H1 (cell line): Measurements from ENCODE around the gene SRSF7. TPM values are rescaled to one million over a fixed set of nuclear protein-coding genes. Genes with fewer than 3 reads are reported as not detected.

ENCODE experiments used
- CTCF ChIA-PET: fragments of 300-600 bp; sonication (Branson Sonifier 250); formaldehyde crosslinking; loops from one replicate; lab custom pipeline; 2021; ENCODE audit not compliant: partially characterized antibody; lab: Charles Lee
- POLR2A ChIA-PET: fragments of 300-600 bp; sonication (Branson Sonifier 250); formaldehyde crosslinking; loops from one replicate; lab custom pipeline; 2021; ENCODE audit warnings: inconsistent platforms; ENCODE audit not compliant: partially characterized antibody; lab: Charles Lee
- DNase-seq, 2 experiments: peaks; one replicate each; pipeline versions ENCODE4 v3.0.0 to v3.0.0-alpha.2; 2010 to 2022; ENCODE audit warnings: low spot score in 2 of 2, low read depth in 1 of 2, mixed read lengths in 1 of 2
- FAIRE-seq: peaks from 2 replicates; lab custom pipeline; 2011; peaks lifted over from hg19 to GRCh38; lab: Jason Lieb, UNC
- H2AFZ ChIP-seq: 2 replicates; pipeline ENCODE4 v1.8.1; 2012; ENCODE audit warnings: low read length, inconsistent platforms
- H2AK5ac ChIP-seq: 2 replicates; pipeline ENCODE4 v1.6.1; 2013; ENCODE audit warnings: low read depth, low read length
- H2BK120ac ChIP-seq: replicated peaks from 2 replicates; pipeline ENCODE3; 2013; ENCODE audit warnings: low read depth, low read length, inconsistent platforms
- H2BK12ac ChIP-seq: 2 replicates; pipeline ENCODE4 v1.6.1; 2013; ENCODE audit warnings: low read depth, low read length
- H2BK15ac ChIP-seq: 2 replicates; pipeline ENCODE4 v1.6.1; 2013; ENCODE audit warnings: low read length
- H2BK20ac ChIP-seq: 2 replicates; pipeline ENCODE4 v1.6.1; 2013; ENCODE audit warnings: low read length
- H2BK5ac ChIP-seq: 2 replicates; pipeline ENCODE4 v1.6.1; 2013; ENCODE audit warnings: low read depth, low read length
- H3K14ac ChIP-seq: 2 replicates; pipeline ENCODE4 v1.6.1; 2013; ENCODE audit warnings: inconsistent platforms; ENCODE audit not compliant: insufficient read length
- H3K18ac ChIP-seq: 2 replicates; pipeline ENCODE4 v1.6.1; 2013; ENCODE audit warnings: low read length; ENCODE audit errors: extremely low read depth
- H3K23ac ChIP-seq: 2 replicates; pipeline ENCODE4 v1.6.1; 2013; ENCODE audit warnings: inconsistent platforms; ENCODE audit not compliant: insufficient read length
- H3K23me2 ChIP-seq: 2 replicates; pipeline ENCODE4 v1.6.1; 2013; ENCODE audit warnings: low read depth, low read length
- H3K27ac ChIP-seq: 2 replicates; pipeline ENCODE4 v1.6.1; 2011; ENCODE audit warnings: low read depth, low read length, inconsistent platforms
- H3K27me3 ChIP-seq, 4 experiments: replicated peaks in 1 of 4; 1 replicate in 1 of 4; 2 replicates in 3 of 4; pipeline versions ENCODE4 v1.6.1 to v1.8.1; 2011 to 2013; ENCODE audit warnings: low read length in 3 of 4, mild to moderate bottlenecking in 3 of 4, inconsistent platforms in 2 of 4, mixed read lengths in 2 of 4, moderate library complexity in 1 of 4; ENCODE audit not compliant: control insufficient read depth in 3 of 4, insufficient read depth in 3 of 4; ENCODE audit errors: extremely low read depth in 1 of 4
- H3K36me3 ChIP-seq, 4 experiments: 2 replicates each; pipeline versions ENCODE4 v1.6.1 to v1.8.1; 2011 to 2013; ENCODE audit warnings: mild to moderate bottlenecking in 4 of 4, low read length in 3 of 4, moderate library complexity in 2 of 4, control low read depth in 1 of 4, inconsistent platforms in 1 of 4; ENCODE audit not compliant: insufficient read depth in 4 of 4, control insufficient read depth in 2 of 4
- H3K4ac ChIP-seq: replicated peaks from 2 replicates; pipeline ENCODE3; 2013; ENCODE audit warnings: low read length, low read depth, mixed read lengths, inconsistent platforms; ENCODE audit not compliant: insufficient read length
- H3K4me1 ChIP-seq, 4 experiments: replicated peaks in 1 of 4; 1 replicate in 1 of 4; 2 replicates in 3 of 4; pipeline versions ENCODE4 v1.6.1 to v1.8.1; 2011 to 2013; ENCODE audit warnings: low read length in 3 of 4, inconsistent platforms in 2 of 4, mixed read lengths in 1 of 4; ENCODE audit not compliant: insufficient read depth in 4 of 4, control insufficient read depth in 3 of 4
- H3K4me2 ChIP-seq, 2 experiments: 2 replicates each; pipeline versions ENCODE4 v1.6.1 to v1.8.1; 2011 to 2013; ENCODE audit warnings: low read depth in 2 of 2, low read length in 2 of 2, control low read depth in 1 of 2, inconsistent platforms in 1 of 2, mild to moderate bottlenecking in 1 of 2; ENCODE audit not compliant: insufficient read depth in 1 of 2
- H3K4me3 ChIP-seq, 4 experiments: fragments of 200-600, 300-600 bp in 1 of 4; sonication (generic), shearing (Covaris generic), sonication (Bioruptor Twin) in 1 of 4; 2 replicates each; pipeline versions ENCODE4 v1.5.1 to v1.8.1; 2011 to 2016; ENCODE audit warnings: low read length in 4 of 4, low read depth in 3 of 4, control low read depth in 2 of 4, inconsistent platforms in 2 of 4, mild to moderate bottlenecking in 2 of 4, mixed read lengths in 1 of 4, moderate library complexity in 1 of 4; ENCODE audit not compliant: insufficient read depth in 2 of 4; ENCODE audit errors: extremely low read depth in 1 of 4
- H3K56ac ChIP-seq: replicated peaks from 2 replicates; pipeline ENCODE3; 2013; ENCODE audit warnings: low read depth, mild to moderate bottlenecking, mixed read lengths, low read length, inconsistent platforms; ENCODE audit not compliant: insufficient read length
- H3K79me1 ChIP-seq: 2 replicates; pipeline ENCODE4 v1.6.1; 2013; ENCODE audit warnings: low read depth, low read length, control low read depth
- H3K79me2 ChIP-seq, 2 experiments: 2 replicates each; pipeline versions ENCODE4 v1.6.1 to v1.8.1; 2012 to 2013; ENCODE audit warnings: low read length in 2 of 2, mild to moderate bottlenecking in 2 of 2, inconsistent platforms in 1 of 2; ENCODE audit not compliant: insufficient read depth in 2 of 2, control insufficient read depth in 1 of 2
- H3K9ac ChIP-seq, 4 experiments: replicated peaks in 1 of 4; 1 replicate in 1 of 4; 2 replicates in 3 of 4; pipeline versions ENCODE4 v1.6.1 to v1.8.1; 2011 to 2013; ENCODE audit warnings: low read depth in 3 of 4, low read length in 3 of 4, control low read depth in 2 of 4, mild to moderate bottlenecking in 2 of 4, moderate library complexity in 2 of 4, inconsistent platforms in 1 of 4; ENCODE audit errors: extremely low read depth in 1 of 4
- H3K9me3 ChIP-seq, 2 experiments: 2 replicates each; pipeline versions ENCODE4 v1.6.1 to v1.8.1; 2012 to 2013; ENCODE audit warnings: mild to moderate bottlenecking in 2 of 2, moderate library complexity in 2 of 2, control low read depth in 1 of 2, inconsistent platforms in 1 of 2, low read depth in 1 of 2, low read length in 1 of 2, mixed read lengths in 1 of 2; ENCODE audit not compliant: insufficient read depth in 2 of 2
- H4K20me1 ChIP-seq, 2 experiments: replicated peaks in 1 of 2; 2 replicates each; pipeline versions ENCODE3 to v1.8.1; 2011 to 2013; ENCODE audit warnings: inconsistent platforms in 2 of 2, low read length in 2 of 2, mild to moderate bottlenecking in 1 of 2; ENCODE audit not compliant: insufficient read depth in 2 of 2, control insufficient read depth in 1 of 2
- H4K5ac ChIP-seq: 2 replicates; pipeline ENCODE4 v1.6.1; 2013; ENCODE audit warnings: low read length, low read depth, mixed read lengths, inconsistent platforms; ENCODE audit not compliant: insufficient read length
- H4K8ac ChIP-seq: 2 replicates; pipeline ENCODE4 v1.8.0; 2013; ENCODE audit warnings: mild to moderate bottlenecking, moderate library complexity, low read length, inconsistent platforms; ENCODE audit not compliant: insufficient read depth; ENCODE audit errors: extremely low read depth
- H4K91ac ChIP-seq: replicated peaks from 2 replicates; pipeline ENCODE3; 2013; ENCODE audit warnings: low read length, mixed read lengths, inconsistent platforms; ENCODE audit not compliant: insufficient read length
- CTBP2 ChIP-seq: IDR thresholded peaks from 2 replicates; pipeline ENCODE4 v1.7.0; 2011; ENCODE audit warnings: borderline replicate concordance, mild to moderate bottlenecking, moderate library complexity, mixed read lengths, low read length; ENCODE audit not compliant: insufficient read depth, insufficient read length
- FOSL1 ChIP-seq: IDR thresholded peaks from 2 replicates; pipeline ENCODE4 v1.6.1; 2011; ENCODE audit warnings: mild to moderate bottlenecking, low read depth, low read length, moderate library complexity; ENCODE audit not compliant: insufficient read depth
- MAFK ChIP-seq: IDR thresholded peaks from 2 replicates; pipeline ENCODE4 v1.6.1; 2012; ENCODE audit warnings: low read depth, mild to moderate bottlenecking, improper control_type of control experiment, low read length
- PHF8 ChIP-seq: fragments of 200-600 bp; sonication (generic); conservative IDR thresholded peaks from 2 replicates; pipeline ENCODE4 v1.7.1; 2012; ENCODE audit warnings: low read depth, mild to moderate bottlenecking, inconsistent platforms, low read length, moderate library complexity
- RAD21 ChIP-seq, 2 experiments: IDR thresholded peaks in 1 of 2; conservative IDR thresholded peaks in 1 of 2; 2 replicates each; pipeline ENCODE4 v1.6.1; 2011; ENCODE audit warnings: low read depth in 2 of 2, low read length in 2 of 2, improper control_type of control experiment in 1 of 2, inconsistent platforms in 1 of 2, mild to moderate bottlenecking in 1 of 2, moderate library complexity in 1 of 2
- RBBP5 ChIP-seq: IDR thresholded peaks from 2 replicates; pipeline ENCODE4 v1.7.1; 2012; ENCODE audit warnings: low read depth, mild to moderate bottlenecking, inconsistent platforms, low read length, moderate library complexity, borderline replicate concordance
- WGBS, 2 experiments: shearing (Covaris generic) in 1 of 2; methylation state at CpG; one replicate each; pipeline versions ENCODE4 v1.1.6 to v1.1.7; 2013 to 2015; ENCODE audit warnings: low lambda C conversion rate in 2 of 2, mixed read lengths in 2 of 2, inconsistent platforms in 1 of 2, low coverage in 1 of 2, missing lambda C conversion rate in 1 of 2; ENCODE audit not compliant: insufficient replicate concordance in 2 of 2, insufficient coverage in 1 of 2, insufficient read length in 1 of 2; ENCODE audit errors: extremely low coverage in 1 of 2, missing lambda C conversion rate in 1 of 2; 5-methylcytosine and 5-hydroxymethylcytosine counted together
- polyA plus RNA-seq, 7 experiments: library from polyadenylated mRNA; depleted of rRNA in 3 of 7; stranded (reverse) in 5 of 7; unstranded in 2 of 7; fragments of >200 nt in 5 of 7; fragments of 200-250 nt in 2 of 7; gene quantifications; 1 replicate in 5 of 7; 2 replicates in 1 of 7; 4 replicates in 1 of 7; pipeline versions ENCODE4 v1.2.1 to v1.2.3, GENCODE V29; 2011 to 2013; ENCODE audit warnings: missing spikeins in 2 of 7, mixed read lengths in 2 of 7
- total RNA-seq: library from RNA; stranded (reverse); fragmentation: NEBNext Ultra II Directional; extraction: Animal tissue kit (Norgen Biotek cat#: 25700); gene quantifications from 2 replicates; pipeline ENCODE4 v1.2.1, GENCODE V29; 2021
- TF ChIP-seq, protein P1 (sequence below): IDR thresholded peaks from 2 replicates; pipeline ENCODE4 v1.6.1; 2012; ENCODE audit warnings: low read length, inconsistent platforms

SRSF7 gene
- total and polyA plus RNA-seq, 2 of the 8 experiments (the other 6 are each of a cell fraction or from before 2014, with no cell fraction given), result 370 to 415 TPM

DNA sequence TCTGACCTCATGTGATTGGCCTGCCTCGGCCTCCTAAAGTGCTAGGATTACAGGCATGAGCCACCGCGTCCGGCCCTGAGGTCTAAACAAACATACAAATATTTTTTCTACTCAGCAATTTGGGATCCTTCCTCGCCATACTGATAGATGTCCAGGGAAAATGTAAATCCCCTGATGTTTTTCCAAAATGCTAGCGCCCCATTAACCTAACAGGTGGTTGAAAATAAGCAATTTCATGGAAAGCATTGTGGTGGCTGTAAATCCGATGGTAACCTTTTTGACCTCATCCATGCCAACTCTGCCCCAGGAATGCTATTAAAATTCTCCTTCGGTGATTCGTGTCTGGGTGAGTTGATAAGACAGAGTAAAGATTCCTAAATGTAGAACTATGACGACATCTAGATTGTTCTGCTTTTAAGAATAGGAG, 46.1 kb upstream of the SRSF7 start:
- Histone ChIP-seq H2BK5ac (no peak overlapping the region), H2BK12ac (no peak overlapping the region), H3K23me2 (no peaks in the 10 kb centered on the region), H3K4ac (no peak overlapping the region), H3K4me2 (no peak overlapping the region), H4K91ac (no peak overlapping the region), H3K4me3 (no peak overlapping the region), H3K14ac (no peak overlapping the region), H2BK20ac (no peak overlapping the region), H3K9me3 (no peaks in the 10 kb centered on the region), H3K27ac (no peak overlapping the region), H3K27me3 (no peaks in the 10 kb centered on the region), H4K8ac (no peak overlapping the region), H3K4me1 (no peaks in the 10 kb centered on the region), H2BK120ac (no peak overlapping the region), H2AK5ac (no peak overlapping the region), H3K23ac (no peak overlapping the region), H3K79me1 (no peaks in the 10 kb centered on the region), H4K5ac (no peak overlapping the region), H3K56ac (no peak overlapping the region), H3K9ac (no peak overlapping the region), H3K18ac (no peak overlapping the region), H2AFZ (no peak overlapping the region), H3K36me3 (peaks cover 0 to 12% (median 0%) of the 10 kb centered on the region in 4 experiments; a peak in 1 of 8 replicates), H2BK15ac (no peak overlapping the region), H4K20me1 (no peaks in the 10 kb centered on the region), H3K79me2 (no peaks in the 10 kb centered on the region)
- 93% methylated on average over 10 of the region's 10 CpGs; no CpG with 5 or more reads in 1 of the 2 experiments for WGBS, 2 experiments
- POLR2A ChIA-PET, result no interaction called here
- DNase-seq, result no peak
- TF ChIP-seq FOSL1 (no peak), PHF8 (no peak), RAD21 (IDR thresholded peaks at IDR 0.05 in 1 of 2, conservative IDR thresholded peaks at IDR 0.05 in 1 of 2; ENCODE audit: low read depth in 2 of 2, low read length in 2 of 2) (no peak), CTBP2 (no peak), RBBP5 (no peak), MAFK (no peak)
- TF ChIP-seq, protein P1, sequence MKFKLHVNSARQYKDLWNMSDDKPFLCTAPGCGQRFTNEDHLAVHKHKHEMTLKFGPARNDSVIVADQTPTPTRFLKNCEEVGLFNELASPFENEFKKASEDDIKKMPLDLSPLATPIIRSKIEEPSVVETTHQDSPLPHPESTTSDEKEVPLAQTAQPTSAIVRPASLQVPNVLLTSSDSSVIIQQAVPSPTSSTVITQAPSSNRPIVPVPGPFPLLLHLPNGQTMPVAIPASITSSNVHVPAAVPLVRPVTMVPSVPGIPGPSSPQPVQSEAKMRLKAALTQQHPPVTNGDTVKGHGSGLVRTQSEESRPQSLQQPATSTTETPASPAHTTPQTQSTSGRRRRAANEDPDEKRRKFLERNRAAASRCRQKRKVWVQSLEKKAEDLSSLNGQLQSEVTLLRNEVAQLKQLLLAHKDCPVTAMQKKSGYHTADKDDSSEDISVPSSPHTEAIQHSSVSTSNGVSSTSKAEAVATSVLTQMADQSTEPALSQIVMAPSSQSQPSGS, result no peak
- CTCF ChIA-PET, result no interaction called here
- no peak for FAIRE-seq
